ENCODE data around the gene KHNYN. TPM values are rescaled to one million over a fixed set of nuclear protein-coding genes. Genes with fewer than 3 reads are reported as not detected.

The KHNYN gene
- total RNA-seq, 3 donors from 2014 or later: 85.9 to 102 (median 86.9) TPM

DNA sequence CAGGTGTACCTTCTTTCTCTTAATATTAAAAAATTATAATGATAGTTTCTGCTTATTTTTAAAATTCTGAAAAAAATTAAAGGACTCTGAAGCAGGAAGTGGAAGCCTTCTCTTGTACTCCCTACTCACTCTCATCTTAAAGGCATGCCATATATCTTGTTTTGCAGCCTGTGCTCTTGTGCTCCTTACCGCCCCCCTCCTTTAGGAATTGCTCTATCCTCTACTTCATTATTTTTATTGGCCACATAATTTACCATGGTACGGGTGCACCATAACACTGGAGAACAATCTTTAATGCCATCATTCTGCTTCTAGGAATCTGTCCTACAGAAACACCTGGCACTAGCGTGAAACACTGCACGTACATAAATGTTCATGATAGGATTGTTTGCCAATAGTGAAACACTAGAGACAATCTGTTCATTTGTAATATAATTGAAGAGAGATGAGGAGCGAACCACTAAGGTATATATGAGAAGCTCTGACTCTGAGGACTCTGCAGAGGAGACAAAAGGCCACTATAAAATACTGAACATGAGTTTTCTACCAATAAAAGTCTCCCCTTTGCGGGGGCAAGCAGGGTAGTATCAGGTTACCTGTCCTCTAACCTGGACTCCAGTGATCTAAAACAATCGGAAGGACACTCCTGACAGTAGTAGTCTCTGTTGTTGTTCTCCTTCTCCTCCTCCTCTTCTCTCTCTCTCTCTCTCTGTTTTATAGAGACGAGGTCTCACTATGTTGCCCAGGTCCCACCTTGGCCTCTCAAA lies 37.2 kb upstream of the KHNYN start:
- peaks cover under 1% of the 10 kb centered on the region for H3K4me1 ChIP-seq (ENCODE audit: low read depth)
- DNase-seq (no peak), ATAC-seq (peak; percentile 87)
- no peaks in the 10 kb centered on the region for H3K36me3 ChIP-seq (ENCODE audit: low read depth)
- TF ChIP-seq, protein P1, sequence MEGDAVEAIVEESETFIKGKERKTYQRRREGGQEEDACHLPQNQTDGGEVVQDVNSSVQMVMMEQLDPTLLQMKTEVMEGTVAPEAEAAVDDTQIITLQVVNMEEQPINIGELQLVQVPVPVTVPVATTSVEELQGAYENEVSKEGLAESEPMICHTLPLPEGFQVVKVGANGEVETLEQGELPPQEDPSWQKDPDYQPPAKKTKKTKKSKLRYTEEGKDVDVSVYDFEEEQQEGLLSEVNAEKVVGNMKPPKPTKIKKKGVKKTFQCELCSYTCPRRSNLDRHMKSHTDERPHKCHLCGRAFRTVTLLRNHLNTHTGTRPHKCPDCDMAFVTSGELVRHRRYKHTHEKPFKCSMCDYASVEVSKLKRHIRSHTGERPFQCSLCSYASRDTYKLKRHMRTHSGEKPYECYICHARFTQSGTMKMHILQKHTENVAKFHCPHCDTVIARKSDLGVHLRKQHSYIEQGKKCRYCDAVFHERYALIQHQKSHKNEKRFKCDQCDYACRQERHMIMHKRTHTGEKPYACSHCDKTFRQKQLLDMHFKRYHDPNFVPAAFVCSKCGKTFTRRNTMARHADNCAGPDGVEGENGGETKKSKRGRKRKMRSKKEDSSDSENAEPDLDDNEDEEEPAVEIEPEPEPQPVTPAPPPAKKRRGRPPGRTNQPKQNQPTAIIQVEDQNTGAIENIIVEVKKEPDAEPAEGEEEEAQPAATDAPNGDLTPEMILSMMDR (IDR thresholded peaks at IDR 0.05): no peak
- no peak overlapping the region for H3K4me3 ChIP-seq
- intact Hi-C loops (cut with DNase I, micrococcal nuclease): no loop called here
- H3K9me3 ChIP-seq: no peaks in the 10 kb centered on the region

DNA sequence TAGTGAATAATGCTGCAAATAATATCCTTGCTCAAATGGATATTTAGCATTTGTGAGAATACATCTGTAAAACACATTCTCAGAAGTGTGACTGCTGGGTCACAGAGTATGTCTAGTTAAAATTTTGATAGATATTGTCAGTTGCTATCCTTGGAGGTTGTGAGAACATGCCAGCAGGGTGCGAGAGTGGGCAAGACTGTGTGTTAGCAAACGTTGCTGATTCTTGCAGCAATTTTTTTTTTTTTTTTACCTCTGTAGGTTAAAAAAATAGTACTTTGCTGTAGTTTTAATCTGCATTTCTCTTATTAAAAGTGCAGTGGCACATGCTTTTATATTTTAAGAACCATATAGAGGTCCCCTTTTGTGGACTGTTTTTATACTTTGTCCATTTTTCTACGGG lies 35.5 kb upstream of the KHNYN start:
- intact Hi-C loops (cut with DNase I, micrococcal nuclease): no loop called here

DNA sequence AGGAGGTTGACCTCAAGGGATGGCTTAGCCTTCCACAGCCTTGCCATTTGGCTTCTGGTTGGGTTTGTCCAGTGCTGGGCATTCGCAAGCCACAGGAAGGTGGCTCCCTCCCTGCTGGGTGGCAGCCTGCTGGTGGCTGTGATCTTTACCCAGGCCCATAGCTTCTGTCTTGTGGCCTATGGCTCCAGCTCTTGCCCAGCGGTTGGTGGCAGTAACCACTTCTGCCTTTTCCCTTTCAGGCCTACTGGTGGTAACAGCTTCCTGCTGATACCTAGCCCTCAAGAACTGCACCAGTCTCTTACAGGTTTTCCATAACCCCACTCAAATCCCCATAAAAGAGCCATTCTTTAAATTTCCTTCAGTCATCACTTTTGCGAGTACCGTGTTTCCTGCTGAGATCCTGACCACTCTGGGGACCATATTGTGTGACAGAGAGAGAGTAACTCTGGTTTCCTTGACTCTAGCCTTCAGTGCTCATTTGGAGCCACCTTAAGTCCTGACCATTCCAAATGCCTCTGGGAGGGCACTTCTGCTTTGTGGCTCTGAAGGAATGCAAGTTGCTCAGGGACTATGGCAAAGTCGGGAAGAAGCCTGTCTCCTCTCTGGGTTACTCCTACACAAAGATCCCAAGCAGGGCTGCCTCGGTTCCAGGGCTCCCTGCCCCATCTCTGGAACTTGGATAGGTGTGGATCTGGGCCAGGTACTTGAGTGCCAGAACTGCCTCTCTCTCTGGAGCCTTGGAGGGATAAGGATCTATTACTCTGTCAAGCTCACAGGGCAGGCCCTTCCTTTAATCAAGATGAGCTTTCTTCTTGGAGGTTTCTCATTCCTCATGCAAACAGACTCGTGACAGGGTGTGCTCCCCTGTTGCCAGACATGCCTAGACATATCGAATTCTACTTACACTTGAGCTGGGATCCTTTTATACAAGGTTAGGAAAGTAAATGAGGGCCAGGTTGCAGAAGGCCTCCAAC lies 33.9 kb upstream of the KHNYN start:
- ATAC-seq (no peak), DNase-seq (no peak)
- no peak overlapping the region for H3K4me3 ChIP-seq
- no peaks in the 10 kb centered on the region for H3K36me3 ChIP-seq (ENCODE audit: low read depth)
- intact Hi-C loops (cut with DNase I, micrococcal nuclease): no loop called here
- peaks cover 11% of the 10 kb centered on the region for H3K4me1 ChIP-seq (ENCODE audit: low read depth)
- H3K9me3 ChIP-seq: no peaks in the 10 kb centered on the region
- TF ChIP-seq, protein P1 (IDR thresholded peaks at IDR 0.05): no peak

More for the DNA sequence above, 35.5 kb upstream of the KHNYN start:
- Histone ChIP-seq H3K36me3 (ENCODE audit: low read depth) (no peaks in the 10 kb centered on the region), H3K4me3 (no peak overlapping the region), H3K9me3 (no peaks in the 10 kb centered on the region), H3K4me1 (ENCODE audit: low read depth) (peaks cover 11% of the 10 kb centered on the region)
- ATAC-seq: no peak
- no peak for DNase-seq
- TF ChIP-seq, protein P1 (IDR thresholded peaks at IDR 0.05): no peak

DNA sequence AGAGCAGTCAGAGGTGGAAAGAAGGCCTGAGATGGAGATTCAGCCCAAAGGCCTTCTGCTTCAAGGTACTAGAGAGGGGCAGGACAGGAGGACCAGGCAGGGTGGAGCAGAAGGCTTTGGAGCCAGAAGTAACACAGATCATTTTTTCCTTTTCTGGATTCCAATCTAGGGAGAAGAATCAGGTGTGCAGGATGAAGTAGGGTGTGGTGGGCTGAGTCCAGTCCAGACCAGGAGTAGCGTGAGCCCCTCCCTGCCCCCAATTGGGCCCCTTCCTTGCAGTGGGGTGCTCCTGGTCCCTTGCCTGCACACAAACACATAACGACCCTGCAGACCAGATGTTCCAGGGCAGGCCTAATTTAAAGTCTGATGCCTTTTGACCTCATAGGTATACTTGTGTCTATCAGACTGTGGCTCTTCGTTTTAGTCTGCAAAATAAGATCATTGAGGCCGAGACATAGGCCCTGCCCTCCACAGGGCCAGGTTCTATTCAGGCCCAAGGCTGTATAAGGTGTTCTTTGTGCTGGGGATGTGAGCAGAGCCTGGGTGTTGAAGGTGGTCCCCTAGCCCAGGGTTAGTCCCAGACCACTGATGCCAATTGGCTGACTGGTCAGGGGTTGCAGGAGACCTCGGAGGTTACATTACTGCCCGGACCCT lies 32.0 kb upstream of the KHNYN start:
- H3K4me1 ChIP-seq (ENCODE audit: low read depth): peaks cover 18% of the 10 kb centered on the region
- intact Hi-C loops (cut with DNase I, micrococcal nuclease): no loop called here
- TF ChIP-seq, protein P1 (IDR thresholded peaks at IDR 0.05): no peak
- no peak for ATAC-seq
- no peaks in the 10 kb centered on the region for H3K9me3 ChIP-seq
- no peaks in the 10 kb centered on the region for H3K36me3 ChIP-seq (ENCODE audit: low read depth)
- DNase-seq: peak in 1 of 3 donors; percentile 38
- no peak overlapping the region for H3K4me3 ChIP-seq

DNA sequence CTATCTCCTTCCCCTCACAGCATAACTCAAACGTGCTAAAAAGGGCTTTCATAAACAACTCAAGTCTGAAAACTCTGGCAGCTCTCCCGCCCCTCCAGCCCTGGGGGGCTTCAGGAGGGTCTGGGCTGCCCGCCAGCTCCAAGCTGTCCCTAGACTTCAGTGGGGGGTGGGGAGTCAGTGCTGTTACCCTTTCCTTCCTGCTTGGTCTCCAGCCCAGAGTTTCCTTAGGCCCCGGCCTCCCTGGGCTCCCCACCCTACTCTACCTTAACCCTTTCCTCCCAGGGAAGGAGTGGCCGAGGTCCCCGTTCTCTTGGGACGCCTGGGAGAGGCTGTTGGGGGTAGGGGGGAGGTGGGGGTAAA lies 31.5 kb upstream of the KHNYN start:
- DNase-seq (peak; percentile 56 to 60 (median 58)), ATAC-seq (peak; percentile 75)
- H3K4me3 ChIP-seq: no peak overlapping the region
- H3K4me1 ChIP-seq (ENCODE audit: low read depth): peaks cover 18% of the 10 kb centered on the region
- intact Hi-C loops (cut with DNase I, micrococcal nuclease): no loop called here
- H3K9me3 ChIP-seq: no peaks in the 10 kb centered on the region
- TF ChIP-seq, protein P1 (IDR thresholded peaks at IDR 0.05): no peak
- no peaks in the 10 kb centered on the region for H3K36me3 ChIP-seq (ENCODE audit: low read depth)
